ENCODE measurements around the gene CSF2.

CSF2 gene

DNA sequence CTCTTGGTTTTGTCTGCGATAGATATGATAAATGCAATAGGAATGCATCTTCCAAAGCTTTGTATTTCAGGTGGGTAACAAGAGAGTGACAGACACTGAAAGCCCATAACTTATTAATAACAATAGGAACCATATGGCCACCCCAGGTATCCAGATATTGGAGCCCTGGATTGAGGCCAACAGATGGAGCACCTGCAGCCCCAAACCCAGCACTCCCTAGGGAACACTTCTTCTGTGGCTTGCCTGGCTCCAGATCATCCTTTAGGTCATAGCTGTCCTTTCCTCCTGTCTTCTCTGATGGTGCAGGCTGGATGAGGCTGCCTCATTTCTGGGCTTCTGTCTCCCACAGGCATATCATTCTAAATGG, 18.2 kb upstream of the CSF2 start:
- no peak for DNase-seq

DNA sequence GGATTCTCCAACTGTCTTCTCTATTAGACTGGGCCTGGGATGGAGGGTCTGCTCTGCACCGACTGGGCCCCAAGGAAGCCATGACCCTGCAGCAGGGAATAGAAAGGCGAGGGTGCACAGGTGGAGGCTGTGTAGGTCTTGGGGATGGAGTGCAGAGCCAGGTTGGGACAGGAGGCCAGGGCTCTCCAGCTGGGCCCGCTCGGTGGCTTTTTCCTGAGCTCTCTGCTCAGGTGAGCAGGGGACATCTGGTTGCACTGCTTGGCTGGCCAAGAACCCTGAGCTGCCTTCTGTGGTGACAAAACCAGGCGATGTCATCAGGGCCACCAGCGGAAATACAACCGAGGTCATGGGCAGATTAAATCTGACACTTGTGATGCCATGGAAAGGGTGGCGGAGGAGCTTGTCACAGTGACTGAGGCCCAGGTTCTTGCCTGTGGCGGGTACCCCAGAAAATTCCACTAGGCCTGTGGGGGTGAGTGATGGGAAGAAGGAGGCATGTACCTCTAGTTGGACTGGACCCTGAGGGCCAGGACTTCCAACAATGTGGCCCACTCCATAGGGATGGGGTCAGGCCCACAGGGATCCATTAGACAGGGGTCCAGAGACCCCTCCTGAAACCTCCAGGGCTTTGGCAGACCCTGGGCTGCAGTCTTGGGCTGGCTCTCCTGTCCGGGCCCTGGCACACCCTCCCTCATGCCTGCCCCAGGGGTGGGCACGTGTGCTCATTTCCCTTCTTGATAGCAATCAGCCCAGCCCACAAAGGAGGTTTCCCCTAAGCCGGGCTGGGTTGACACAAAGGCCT, 17.6 kb upstream of the CSF2 start:
- DNase-seq, result peak; percentile 48

DNA sequence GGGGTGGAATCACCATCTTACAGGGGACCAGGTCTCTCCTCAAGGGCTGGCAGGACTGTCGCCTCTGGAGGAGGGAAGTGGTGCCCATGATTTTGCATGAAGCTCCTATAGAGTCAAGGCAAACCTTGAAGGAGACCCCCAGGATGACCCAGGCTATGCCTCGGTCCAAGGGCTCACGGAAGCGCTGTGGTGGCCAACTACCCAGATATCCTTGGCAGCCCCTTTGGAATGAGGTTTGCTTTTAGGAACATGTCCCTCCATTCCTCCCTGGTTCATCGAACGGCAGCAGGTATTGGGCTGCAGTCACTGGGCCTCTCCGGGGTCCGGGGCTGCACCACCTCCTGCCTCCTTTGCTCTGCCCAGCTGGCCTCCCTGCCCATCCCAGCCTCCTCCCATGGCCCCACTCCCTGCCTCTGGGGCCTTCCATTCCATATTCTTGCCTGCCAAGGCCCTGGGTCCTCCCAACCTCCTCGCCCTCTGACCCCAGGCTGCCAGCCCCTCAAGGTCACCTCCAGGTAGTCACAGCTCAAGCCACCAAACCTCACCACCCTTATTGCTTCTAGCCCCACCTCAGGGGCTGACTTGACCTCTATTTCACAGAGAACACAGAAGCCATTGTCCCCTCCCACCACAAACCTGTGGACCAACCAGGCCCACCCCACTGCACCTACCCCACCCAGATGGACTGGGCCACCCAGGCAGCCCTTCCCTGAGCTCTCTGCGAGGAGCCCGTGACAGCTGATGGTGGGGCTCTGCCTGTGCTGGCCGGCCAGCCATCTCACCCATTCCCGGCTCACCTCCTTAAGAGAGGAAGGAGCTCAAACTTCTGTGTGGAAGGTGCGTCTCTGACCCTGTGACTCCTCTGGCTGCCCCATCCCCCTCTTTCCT, 16.7 kb upstream of the CSF2 start:
- no peak for DNase-seq

DNA sequence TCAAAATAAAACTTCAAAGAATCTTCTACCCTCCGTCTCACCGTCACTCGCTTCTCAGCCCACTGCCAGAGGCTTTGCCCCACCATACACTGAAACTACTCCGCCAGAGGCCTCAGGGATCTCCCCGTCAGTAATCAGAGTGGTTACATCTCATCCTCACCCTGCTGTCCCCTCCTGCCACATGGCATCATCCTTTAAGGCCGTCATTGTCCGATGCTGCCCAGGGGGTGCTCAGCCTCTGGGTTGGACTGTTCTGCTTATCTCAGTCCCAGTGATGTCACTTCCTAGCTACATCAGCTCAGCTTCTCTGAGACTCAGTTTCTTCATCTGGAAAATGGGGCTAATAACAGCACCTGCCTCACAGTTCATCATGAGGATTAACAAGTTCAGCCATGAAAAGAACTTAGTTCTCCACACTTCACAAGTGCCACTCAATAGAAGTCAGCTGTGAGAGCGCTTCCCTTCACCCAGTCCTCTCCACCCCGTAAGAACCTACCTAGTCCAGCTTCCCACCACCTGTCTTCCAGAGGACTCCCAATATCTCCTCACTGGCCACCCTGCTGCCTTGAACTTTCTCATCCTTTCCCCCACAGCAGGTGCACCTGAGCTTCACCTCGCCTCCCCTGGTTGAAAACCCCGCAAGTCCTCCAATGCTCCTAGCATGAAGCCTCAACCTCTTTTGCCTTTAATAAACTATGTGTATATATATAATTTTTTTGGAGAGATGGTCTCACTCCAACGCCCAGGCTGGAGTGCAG, 15.9 kb upstream of the CSF2 start:
- no peak for DNase-seq

DNA sequence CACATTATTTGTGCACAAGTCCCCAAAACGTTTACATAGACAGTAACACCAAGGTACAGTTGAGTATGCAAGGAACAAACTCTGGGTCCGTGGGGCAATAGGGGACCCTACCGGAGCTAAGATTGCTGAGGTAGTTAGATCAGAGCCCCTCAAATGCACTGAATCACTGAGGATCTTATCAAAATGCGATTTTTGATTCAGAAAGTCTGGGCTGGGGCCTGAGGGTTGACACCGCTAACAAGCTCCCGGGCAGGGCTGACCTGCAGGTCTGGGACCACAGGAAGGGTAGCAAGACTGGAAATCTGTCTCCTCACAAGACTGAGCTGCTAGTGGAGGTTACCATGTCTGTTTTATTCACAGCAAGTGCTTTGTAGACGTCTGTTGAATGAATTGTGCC, 14.9 kb upstream of the CSF2 start:
- DNase-seq, result no peak

DNA sequence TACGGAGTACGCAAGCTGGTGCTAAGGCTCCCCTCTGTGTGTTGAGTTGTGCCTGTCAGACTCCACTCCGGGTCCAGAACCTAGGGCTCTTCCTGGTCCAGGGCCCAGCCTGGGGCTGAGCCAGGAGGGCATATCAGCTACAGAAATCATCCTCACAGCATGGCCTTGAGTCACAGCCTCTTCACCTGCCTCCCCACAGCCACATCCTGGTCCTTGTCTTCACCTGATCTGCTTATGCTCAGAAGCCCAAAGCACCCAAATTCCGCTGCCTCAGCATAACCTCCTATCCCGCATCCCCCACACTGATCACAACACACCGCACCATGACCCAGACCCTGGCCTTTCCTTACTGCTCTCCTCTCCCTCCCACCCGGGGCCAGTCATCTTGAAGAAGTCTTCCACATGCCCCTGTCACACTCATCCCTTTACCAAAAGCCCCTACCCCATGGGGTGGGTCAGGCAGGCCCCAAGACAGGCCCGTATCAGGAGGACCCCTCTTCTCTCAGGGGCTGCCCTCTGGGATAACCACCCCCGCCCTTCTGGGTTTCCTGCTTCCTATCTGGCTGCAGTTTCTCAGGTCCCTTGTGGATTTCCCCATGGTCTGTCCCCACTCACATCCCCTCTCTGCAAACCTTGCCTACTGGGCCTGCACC, 14.4 kb upstream of the CSF2 start:
- DNase-seq, result peak; percentile 22

DNA sequence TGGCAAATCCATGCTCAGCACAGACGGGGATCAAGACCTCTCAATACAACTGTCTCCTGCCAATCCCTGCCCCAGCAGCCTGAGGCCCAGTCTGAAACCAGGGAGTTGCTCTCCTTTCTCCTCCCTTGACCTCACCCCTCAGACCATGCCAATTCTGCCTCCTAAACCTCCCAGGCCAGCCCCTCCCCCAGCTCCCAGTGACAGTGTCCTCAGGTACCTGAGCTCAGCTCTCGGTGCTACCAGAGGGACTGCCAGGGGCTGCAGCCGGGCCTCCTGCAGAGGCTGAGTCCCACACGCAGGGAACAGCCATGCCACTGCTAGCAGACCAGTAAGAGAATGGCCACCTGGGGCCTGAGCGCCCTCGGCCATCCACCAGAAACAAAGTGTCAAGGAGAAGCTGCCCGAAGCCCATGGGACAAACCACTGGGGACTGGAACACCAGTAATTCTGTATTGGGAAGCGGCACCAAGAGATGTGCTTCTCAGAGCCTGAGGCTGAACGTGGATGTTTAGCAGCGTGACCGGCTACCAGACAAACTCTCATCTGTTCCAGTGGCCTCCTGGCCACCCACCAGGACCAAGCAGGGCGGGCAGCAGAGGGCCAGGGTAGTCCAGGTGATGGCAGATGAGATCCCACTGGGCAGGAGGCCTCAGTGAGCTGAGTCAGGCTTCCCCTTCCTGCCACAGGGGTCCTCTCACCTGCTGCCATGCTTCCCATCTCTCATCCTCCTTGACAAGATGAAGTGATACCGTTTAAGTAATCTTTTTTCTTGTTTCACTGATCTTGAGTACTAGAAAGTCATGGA, 13.7 kb upstream of the CSF2 start:
- DNase-seq, result no peak

DNA sequence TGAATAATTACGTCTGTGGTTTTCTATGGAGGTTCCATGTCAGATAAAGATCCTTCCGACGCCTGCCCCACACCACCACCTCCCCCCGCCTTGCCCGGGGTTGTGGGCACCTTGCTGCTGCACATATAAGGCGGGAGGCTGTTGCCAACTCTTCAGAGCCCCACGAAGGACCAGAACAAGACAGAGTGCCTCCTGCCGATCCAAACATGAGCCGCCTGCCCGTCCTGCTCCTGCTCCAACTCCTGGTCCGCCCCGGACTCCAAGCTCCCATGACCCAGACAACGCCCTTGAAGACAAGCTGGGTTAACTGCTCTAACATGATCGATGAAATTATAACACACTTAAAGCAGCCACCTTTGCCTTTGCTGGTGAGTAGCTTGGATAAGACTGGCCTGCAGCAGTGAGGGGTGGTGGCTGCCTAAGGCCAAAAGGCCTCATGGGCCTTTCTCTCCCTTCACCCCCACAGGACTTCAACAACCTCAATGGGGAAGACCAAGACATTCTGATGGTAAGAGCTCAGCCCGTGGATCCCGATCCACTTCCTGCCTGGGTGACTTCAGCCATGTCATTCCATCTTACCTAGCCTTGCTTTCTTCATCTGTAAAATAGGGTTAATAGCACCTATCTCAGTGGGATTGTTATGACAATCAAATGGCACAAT, 13.0 kb upstream of the CSF2 start, which contains the start of gene IL3:
Gene IL3, plus strand, starts transcription at position 155 of the 661 bp plus-strand sequence. Its CDS starts 52 bp downstream, at position 207.
- peak; percentile 9 for DNase-seq

DNA sequence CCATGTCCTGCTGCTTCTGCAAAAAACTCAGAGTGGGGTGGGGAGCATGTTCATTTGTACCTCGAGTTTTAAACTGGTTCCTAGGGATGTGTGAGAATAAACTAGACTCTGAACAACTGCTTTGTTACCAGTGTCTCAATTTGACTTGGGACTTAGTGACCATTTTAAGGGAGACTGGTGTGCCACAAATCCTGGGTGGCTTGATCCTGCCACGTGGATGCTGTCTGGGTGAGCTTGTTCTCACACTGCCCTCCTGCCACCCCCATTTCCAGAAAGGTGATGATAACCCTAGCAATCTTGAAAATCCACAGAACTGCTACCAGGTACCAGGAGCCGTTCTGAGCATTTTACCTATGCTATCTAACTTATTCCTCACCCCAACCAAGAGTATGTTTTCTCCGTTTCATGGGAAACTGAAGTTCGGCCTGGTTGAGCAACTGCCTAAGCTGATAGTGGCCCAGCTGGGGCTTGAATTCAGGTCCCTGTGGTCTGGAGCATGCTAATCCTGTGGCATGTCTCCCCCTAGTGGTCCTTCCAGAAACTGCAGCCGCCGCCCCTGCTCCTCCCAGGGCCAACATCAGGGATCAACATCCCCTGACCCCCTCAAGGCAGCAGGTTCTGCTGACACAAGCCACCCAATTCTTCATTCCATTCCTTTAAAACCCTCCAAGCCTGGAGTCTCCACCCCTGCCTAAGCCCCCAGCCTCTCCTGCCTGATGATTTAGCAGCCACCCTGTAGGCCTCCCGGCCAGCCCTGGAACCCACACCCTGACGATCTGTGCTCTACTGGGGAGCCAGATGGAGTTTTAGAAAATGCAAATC, 10.3 kb upstream of the CSF2 start:
- peak; percentile 90 for DNase-seq

DNA sequence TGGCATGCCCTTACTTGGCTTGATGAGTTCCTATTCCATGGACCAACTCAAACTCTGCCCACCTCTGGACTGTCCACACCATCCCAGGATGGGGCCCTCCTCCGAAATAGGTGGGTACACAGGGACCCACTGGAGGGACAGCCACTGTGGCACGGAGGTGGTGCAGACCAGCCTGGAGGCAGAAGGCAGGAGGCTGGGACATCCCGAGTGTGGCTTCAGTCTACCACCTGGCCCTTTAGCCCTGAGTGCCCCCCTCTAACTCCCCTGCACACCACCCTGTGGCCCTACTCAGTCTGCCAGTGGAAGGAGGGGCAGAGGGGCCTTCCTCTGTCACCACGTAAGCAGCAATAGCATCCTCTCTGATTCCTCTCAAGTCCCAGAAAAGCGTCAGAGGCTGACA, 9.4 kb upstream of the CSF2 start:
- peak; percentile 3 for DNase-seq

DNA sequence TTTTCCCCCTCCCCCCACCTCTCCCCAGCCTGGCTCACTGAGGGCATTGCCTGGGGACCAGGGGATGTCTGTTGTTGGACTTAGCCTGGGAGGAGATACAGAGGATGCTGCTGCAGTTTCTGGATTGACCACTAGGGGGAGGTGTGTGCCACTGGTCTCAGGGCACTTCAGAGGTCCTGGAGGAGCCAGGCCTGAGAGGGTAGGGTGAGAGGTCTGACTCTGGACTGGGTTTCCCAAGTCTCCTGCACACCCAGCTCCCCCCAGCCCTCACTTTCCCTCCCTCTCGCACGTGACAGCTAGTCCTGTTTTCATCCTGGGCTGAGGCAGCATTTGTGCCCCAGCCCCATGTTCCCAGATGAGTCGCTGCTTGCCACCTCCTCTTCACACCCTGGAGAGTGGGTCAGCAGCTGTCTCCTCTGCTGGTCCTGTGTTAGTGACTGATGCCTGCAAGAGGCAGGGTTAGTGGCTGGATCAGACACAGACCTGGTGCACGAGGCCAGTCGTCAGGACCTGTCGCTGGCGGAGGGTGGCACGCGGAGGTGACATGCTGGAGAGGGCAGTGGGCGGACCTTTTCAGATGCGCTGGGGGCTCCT, 8.8 kb upstream of the CSF2 start:
- DNase-seq, result peak; percentile 91

DNA sequence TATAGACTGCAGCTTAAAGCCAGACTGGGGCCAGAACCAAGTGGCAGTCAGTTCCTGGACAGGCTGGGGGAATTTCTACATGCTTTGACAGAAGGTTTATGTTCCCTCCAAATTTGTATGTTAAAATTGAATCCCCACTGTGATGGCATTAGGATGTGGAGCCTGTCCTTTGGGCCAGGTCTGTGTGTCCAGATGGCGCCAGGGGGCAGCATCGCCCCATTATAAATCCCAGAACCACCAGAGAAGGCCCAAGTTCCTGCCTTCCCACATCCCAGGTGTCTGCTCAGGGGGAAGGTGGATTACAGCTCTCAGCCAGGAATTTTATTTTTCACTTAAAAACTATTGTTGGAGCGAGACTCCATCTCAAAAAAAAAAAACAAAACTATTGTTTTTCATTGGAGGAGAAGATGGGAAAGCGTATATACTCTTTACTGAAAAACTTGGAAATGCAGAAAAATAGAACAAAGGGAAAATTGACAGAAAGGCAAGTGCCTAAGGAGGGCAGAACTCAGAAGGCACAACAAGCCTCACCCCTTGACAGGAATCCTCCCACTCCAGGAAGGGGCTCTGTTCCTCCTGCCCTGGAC, 8.1 kb upstream of the CSF2 start:
- DNase-seq, result peak; percentile 76

DNA sequence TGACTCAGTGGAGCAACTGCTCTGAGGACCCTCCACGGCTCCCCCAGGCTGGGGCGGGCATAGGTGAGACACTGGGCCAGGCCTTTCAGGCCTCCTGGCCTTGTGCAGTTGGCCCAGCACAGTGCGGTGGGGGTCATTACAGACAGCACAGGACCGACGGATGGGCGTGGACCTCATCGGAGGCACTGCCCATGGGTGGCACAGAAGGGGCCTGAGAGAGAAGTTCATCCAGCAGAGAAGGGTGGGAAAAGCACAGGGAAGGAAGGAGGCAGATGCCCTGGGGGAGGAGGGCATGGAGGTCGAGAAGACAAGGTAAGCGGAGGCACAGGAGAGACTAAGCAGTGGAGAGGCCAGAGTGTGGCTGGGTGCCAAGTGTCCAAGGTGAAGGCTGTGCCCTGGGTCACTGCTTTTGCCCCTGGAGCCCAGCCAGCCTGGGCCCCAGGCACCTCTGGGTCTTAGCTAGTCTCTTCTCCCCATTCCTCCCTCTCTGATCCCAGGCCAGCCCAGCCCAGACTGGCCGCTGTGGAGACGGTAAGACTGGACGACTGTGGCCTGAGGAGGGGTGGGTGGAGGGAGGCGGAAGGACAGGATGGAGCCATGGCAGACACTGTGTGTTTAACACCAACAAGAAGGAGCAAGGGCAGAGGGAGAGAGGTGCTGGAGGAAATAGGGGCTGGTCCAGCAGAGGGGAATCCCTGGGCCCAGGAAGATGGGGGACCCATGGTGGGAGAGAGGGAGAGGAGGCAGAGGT, 7.5 kb upstream of the CSF2 start:
- no peak for DNase-seq

DNA sequence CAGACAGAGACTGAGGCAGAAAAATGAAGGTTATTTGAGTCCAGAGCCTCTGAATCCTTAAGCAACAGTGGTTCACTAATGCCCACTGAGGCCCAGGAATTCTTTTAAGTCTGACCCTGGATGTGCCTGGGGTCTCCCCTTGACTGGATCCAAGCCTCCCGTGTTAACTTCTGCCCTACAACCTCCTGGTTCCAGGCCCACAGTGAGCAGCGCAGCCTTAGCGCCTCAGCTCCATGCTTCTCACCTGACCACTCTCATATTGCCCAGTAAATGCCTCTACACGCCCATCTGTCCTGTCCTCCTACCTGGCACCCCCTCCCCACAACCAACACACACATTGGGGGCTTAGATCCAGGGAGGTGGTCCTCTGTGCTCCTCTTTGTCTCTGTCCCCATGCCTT, 6.7 kb upstream of the CSF2 start:
- no peak for DNase-seq

DNA sequence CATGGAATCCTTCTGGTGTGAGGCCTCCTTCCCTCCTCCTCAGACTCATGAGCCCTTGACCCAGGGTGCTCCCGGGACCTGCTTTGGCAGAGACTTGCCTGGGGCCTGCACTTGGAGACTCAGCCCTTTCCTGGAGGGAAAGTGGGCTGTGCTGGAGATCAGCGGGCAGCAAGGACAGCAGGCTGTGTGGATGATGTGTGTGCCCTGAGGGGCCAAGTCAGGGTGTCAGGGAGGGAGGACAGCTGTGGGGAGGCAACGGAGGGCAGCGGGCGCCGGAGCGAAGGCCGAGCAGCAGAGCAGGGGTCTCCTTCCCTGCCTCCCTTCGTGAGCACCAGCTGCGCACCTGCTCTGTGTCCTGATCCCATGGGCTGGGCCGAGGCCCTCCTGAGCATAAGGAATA, 6.1 kb upstream of the CSF2 start:
- DNase-seq, result no peak

DNA sequence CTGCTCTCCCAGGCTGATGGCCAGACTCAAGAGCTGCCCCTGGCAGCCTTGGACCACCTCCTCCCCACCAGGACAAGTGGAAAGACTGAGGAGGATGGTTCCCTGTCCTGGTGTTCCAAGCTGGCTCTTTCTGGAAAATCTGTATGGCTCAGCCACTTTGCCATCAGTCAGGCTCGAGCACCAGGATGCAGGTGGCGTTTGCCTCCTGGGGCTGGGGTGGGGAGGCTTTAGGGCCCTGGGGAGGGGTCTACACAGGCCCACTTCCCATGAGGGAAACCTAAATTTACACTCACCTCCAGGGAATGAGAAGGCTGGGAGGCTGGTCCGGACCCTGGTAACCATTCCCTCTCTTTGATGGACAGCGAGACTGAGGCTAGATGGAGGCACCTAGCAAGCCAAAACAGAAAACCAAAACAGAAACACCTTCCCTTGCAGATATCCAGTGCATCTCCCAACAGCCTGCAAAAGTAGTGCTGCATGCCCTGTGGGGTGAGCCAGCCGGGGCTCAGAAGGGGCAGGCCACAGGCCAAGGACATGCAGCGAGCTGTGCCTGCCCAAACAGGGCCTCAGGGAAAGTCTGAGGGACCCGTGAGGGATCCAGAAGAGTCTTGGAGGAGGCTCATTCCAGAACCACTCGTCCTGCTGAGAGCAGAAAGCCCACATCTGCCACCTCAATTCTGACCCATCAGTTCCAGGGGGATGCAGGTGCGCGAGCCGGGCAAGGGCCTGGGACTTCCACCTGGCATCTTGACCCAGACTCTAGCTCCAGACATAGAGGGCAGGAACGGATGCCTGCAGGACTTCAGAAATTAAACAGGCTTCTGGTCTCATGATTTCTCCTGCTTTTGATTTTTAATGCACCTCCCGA, 5.4 kb upstream of the CSF2 start:
- DNase-seq, result no peak

DNA sequence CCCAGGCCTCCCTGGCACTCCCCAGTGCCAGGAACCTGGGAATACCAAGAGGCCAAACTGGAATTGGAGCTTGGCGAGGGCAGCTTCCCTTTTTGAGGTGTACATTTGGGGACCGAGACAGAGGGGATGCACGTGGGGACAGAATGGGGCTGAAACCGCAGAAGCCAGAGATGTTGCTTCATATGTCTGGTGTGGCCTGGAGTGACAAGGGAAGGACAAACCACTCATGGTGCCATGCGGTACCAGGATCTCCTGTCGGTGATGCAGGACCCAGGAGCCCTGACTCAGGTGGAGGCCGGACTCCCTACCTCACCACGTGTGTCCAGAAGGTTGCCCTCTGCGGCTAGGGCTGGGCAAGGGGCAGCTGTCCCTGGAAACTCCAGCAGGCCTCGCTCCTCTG, 4.0 kb upstream of the CSF2 start:
- no peak for DNase-seq

DNA sequence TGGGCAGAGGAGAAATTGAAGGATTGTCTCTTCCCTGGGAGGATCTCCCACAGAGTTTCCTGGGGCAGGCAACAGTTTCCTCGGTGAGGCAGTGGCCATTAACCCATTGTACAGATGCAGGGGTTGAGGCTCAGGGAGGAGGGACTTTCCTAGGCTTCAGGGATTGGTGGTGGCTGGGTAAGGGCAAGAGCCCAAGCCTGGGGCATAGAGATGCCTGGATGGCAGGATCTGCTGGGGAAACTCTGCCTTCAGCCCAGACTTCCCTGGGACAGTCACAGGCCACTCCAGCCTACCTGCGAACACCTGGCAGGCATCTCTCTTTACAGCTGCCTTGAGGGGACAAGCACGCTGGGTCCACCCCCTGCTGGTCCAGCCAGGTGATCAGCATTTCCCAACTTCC, 3.6 kb upstream of the CSF2 start:
- no peak for DNase-seq

Data from activated CD4-positive, alpha-beta T cell treated with anti-CD3 and anti-CD28 coated beads for 48 hours (primary cell).